Articular chondrocyte of knee joint (primary cell): ENCODE measurements around the gene SLC30A7. TPM values are rescaled to one million over a fixed set of nuclear protein-coding genes. Genes with fewer than 3 reads are reported as not detected.

ENCODE experiments used
- total RNA-seq: library from RNA; depleted of rRNA; stranded (reverse); fragments of >200 nt; gene quantifications from 2 replicates; pipeline ENCODE4 v1.2.3, GENCODE V29; 2012

Gene SLC30A7, protein sequence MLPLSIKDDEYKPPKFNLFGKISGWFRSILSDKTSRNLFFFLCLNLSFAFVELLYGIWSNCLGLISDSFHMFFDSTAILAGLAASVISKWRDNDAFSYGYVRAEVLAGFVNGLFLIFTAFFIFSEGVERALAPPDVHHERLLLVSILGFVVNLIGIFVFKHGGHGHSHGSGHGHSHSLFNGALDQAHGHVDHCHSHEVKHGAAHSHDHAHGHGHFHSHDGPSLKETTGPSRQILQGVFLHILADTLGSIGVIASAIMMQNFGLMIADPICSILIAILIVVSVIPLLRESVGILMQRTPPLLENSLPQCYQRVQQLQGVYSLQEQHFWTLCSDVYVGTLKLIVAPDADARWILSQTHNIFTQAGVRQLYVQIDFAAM
- total RNA-seq: 100 and 104 TPM in 2 replicates

DNA sequence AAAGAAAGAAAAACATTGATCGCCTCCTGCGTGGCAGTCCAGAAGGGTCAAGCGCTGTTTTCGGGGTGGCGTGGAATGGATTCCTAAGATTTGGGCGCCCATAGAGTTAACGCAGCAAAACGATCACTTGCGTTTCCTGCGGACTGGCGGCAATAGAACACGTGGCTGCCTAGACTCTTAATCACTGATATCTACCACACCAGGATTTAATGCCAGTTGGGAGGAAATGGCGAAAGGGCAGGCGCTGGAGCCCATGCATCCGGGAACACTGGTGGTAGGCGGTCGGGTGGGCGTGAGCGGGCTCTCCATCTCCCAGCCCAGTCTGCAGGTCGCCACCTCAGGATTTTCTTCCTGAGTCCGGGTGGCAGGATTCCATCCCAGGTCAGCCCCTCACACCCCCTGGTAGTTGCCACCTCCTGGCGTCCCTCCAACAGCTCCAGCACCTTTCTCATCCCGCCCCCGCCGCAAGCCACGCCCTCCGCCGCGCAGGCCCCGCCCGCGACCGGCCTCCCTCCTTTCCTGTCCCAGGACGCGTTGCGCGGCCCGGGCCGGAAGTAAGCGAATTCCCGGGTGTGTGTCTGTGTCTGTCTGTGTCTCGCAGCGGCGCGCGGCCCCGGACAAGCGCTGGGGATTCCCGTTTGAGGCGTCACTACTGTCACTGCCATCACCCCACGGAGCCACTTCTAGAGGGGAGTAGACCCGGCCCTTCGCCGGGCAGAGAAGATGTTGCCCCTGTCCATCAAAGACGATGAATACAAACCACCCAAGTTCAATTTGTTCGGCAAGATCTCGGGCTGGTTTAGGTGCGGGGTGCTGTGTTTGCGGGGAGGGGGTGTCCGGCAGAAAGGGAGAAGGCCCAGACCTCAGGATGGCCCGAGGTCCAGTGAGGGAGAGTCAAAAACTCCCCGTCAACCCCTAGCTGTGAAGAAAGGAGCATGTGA, at the start of gene SLC30A7:
Gene SLC30A7 (plus strand): TSS at position 551 of the 941 bp plus-strand sequence. CDS start 173 bp downstream, at position 724.

DNA sequence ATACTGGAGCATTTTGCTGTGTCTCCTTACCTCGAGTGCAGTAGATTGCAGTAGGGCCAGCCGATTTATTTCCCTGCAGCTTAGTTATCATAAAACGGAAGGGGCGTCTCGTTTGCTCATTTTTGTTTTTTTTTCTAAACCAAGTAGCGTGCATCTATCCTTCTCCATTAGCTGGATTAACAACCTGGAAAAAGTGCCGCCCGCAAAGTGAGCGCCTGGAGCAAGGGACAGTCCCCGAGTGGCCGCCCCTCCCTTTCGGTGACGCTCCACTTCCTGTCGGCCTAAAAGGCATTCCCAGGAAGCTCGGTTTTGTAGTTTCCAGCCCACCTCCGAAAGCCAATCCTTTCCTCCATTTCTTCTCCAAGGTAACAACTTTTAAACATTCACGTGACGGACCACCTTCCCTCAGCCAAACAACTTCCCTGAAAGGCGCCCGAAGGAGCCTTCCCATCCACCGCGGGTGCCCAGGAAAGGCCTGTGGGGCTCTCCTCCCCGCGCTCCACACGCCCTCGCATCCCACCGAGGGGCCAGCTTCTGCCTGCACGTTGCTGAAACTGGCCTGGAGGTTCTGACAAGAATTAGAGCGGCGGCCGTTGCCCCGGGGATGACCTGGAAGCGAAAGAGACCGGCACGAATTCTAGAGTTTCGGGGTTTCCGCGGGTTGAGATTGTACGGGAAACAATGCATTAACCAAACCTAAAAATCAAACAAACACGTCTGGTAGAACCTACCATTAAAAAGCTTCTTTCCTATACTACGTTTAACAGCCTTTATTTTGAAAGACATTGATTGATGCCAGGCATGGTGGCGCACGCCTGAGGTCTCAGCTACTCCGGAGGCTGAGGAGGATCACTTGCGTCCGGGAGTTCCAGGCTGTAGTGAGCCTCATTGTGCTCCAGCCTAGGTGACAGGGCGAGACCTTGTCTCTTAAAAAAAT, 1.0 kb upstream of the SLC30A7 start, which contains the start of gene EXTL2:
Gene EXTL2 (minus strand): TSS at position 240 of the 937 bp plus-strand sequence. CDS start 6,085 bp downstream, outside the sequence.

DNA sequence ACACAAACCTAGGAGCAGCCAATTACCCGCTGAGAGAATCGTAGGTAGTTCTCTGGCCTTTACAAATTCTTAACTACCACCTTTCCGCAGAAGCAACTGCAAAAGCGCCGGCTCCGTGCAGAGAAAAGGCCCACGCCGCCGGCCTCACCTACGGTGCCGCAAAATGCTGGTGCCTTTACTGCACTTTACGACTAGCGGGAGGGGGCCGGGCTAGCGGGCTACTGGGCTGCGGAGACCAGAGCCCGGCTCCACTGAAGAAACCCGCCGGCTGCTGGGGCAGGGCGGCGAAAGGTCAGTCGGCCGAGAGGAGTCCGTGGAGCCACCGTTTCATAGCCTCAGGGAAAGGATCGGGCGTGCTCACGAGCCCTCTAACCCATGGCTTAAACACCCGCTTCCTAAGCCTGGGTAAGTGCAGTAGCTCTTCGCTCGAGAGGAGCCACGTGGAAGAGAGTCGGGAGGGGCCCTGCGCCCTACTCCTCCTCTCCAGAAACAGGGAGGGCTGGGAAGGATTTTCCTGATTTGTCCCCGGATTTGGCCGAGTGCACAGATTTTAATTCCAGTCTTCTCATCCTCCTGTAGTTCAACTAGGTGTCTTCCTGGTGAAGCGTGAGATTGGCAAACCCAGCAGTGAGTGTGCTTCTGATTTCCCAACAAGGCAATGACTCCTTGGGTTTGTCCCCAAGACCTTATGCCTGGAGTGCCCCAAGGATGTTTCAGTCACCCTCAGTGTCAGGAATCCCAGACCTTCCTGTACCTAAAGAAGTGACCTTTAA, 130.0 kb downstream of the SLC30A7 start, which contains the start of gene DPH5:
Gene DPH5 (minus strand): TSS at position 128 of the 773 bp plus-strand sequence. CDS start 341 bp downstream, outside the sequence.

Other genes with a start within 250 kb of the SLC30A7 start
- gene VCAM1, start 176.3 kb upstream of the SLC30A7 start, total RNA-seq: 243 and 734 TPM in 2 replicates
- 38.9 and 47.8 TPM in 2 replicates for gene EXTL2, start 1.2 kb upstream of the SLC30A7 start, total RNA-seq
- 46.3 and 52.1 TPM in 2 replicates for gene DPH5, start 129.7 kb downstream of the SLC30A7 start, total RNA-seq